GM23338 (cell line): Measurements from ENCODE around the gene NPAS2. TPM values are rescaled to one million over a fixed set of nuclear protein-coding genes. Genes with fewer than 3 reads are reported as not detected.

Experiments used
- ATAC-seq: fragments of 200-7000 bp; cut with Tn5 transposase; 3 replicates; pipeline ENCODE4 v1.9.1; 2020
- DNase-seq: peaks from one replicate; pipeline ENCODE4 v3.0.0-alpha.2; 2015; ENCODE audit warnings: low spot score
- H2AFZ ChIP-seq: fragments of 200-600 bp; sonication (generic); 2 replicates; pipeline ENCODE4 v1.8.0; 2016; ENCODE audit warnings: antibody characterized with exemption, mild to moderate bottlenecking, moderate library complexity
- H3F3A ChIP-seq: fragments of 200-600 bp; sonication (generic); replicated peaks from 2 replicates; pipeline ENCODE4 v1.8.0; 2017; ENCODE audit warnings: antibody characterized with exemption, mixed run types, low read depth
- H3K27ac ChIP-seq: fragments of 200-600 bp; sonication (generic); 2 replicates; pipeline ENCODE4 v1.6.1; 2016; ENCODE audit warnings: low read depth
- H3K27me3 ChIP-seq: fragments of 200-600 bp; sonication (generic); 2 replicates; pipeline ENCODE4 v1.8.0; 2016; ENCODE audit warnings: mild to moderate bottlenecking, mixed run types, moderate library complexity; ENCODE audit not compliant: insufficient read depth
- H3K36me3 ChIP-seq: fragments of 200-600 bp; sonication (generic); 2 replicates; pipeline ENCODE4 v1.8.0; 2016; ENCODE audit warnings: mild to moderate bottlenecking; ENCODE audit not compliant: insufficient read depth
- H3K4me1 ChIP-seq: fragments of 200-600 bp; sonication (generic); 2 replicates; pipeline ENCODE4 v1.8.0; 2016; ENCODE audit warnings: mild to moderate bottlenecking, moderate library complexity; ENCODE audit not compliant: insufficient read depth
- H3K4me2 ChIP-seq: fragments of 200-600 bp; sonication (generic); 2 replicates; pipeline ENCODE4 v1.7.1; 2017; ENCODE audit warnings: mixed run types
- H3K4me3 ChIP-seq: fragments of 200-600 bp; sonication (generic); 2 replicates; pipeline ENCODE4 v1.6.1; 2016; ENCODE audit warnings: mixed run types
- H3K79me2 ChIP-seq: fragments of 200-600 bp; sonication (generic); replicated peaks from 2 replicates; pipeline ENCODE4 v1.8.0; 2017; ENCODE audit warnings: mild to moderate bottlenecking; ENCODE audit not compliant: insufficient read depth
- H3K9me2 ChIP-seq: fragments of 200-600 bp; sonication (generic); 2 replicates; pipeline ENCODE4 v1.8.0; 2017; ENCODE audit not compliant: insufficient read depth
- H4K20me1 ChIP-seq: fragments of 200-600 bp; sonication (generic); replicated peaks from 2 replicates; pipeline ENCODE4 v1.8.0; 2017; ENCODE audit warnings: mild to moderate bottlenecking; ENCODE audit not compliant: insufficient read depth
- H3K27ac Mint-ChIP-seq: 2 replicates; pipeline ENCODE4 v1.8.0; 2020; ENCODE audit warnings: inconsistent platforms, mild to moderate bottlenecking, moderate library complexity, mixed read lengths
- H3K27me3 Mint-ChIP-seq: 3 replicates; pipeline ENCODE4 v1.8.0; 2022; ENCODE audit warnings: low read depth, mild to moderate bottlenecking, moderate library complexity, mixed read lengths, inconsistent platforms; ENCODE audit not compliant: insufficient read depth, poor library complexity
- H3K36me3 Mint-ChIP-seq: 3 replicates; pipeline ENCODE4 v1.8.0; 2021; ENCODE audit warnings: low read depth, mild to moderate bottlenecking, inconsistent platforms, moderate library complexity, mixed read lengths
- H3K4me1 Mint-ChIP-seq: 3 replicates; pipeline ENCODE4 v1.8.0; 2020; ENCODE audit warnings: mild to moderate bottlenecking, inconsistent platforms, mixed read lengths
- H3K4me3 Mint-ChIP-seq: 3 replicates; pipeline ENCODE4 v1.8.0; 2021; ENCODE audit warnings: moderate library complexity, mild to moderate bottlenecking, inconsistent platforms, mixed read lengths
- H3K9me3 Mint-ChIP-seq: 3 replicates; pipeline ENCODE4 v1.8.0; 2020; ENCODE audit warnings: moderate library complexity, mild to moderate bottlenecking, inconsistent platforms, mixed read lengths
- CREB1 ChIP-seq: fragments of 250-450 bp; sonication (Bioruptor Pico); IDR thresholded peaks from 2 replicates; pipeline ENCODE4 v1.5.0; 2020; ENCODE audit warnings: low read depth, mild to moderate bottlenecking, moderate library complexity
- CTCF ChIP-seq, 2 experiments: fragments of 200-600 bp in 1 of 2; sonication (generic) in 1 of 2; conservative IDR thresholded peaks; 2 replicates each; pipeline versions ENCODE4 v1.5.1 to v1.6.1; 2016 to 2017; ENCODE audit warnings: antibody characterized with exemption in 2 of 2, low read depth in 2 of 2, mild to moderate bottlenecking in 2 of 2, moderate library complexity in 1 of 2
- ETS1 ChIP-seq: IDR thresholded peaks from 2 replicates; pipeline ENCODE4 v1.6.1; 2016; ENCODE audit warnings: antibody characterized with exemption
- EZH2phosphoT487 ChIP-seq: fragments of 200-600 bp; sonication (generic); IDR thresholded peaks from one replicate; pipeline ENCODE4 v1.8.1; 2018; ENCODE audit warnings: antibody characterized with exemption; ENCODE audit not compliant: unreplicated experiment
- JUNB ChIP-seq: IDR thresholded peaks from one replicate; pipeline ENCODE4 v1.6.1; 2016; ENCODE audit warnings: antibody characterized with exemption; ENCODE audit not compliant: unreplicated experiment
- NANOG ChIP-seq: IDR thresholded peaks from 2 replicates; pipeline ENCODE4 v1.6.1; 2016; ENCODE audit warnings: antibody characterized with exemption, borderline replicate concordance
- STAT1 ChIP-seq: IDR thresholded peaks from one replicate; pipeline ENCODE4 v1.6.1; 2016; ENCODE audit warnings: antibody characterized with exemption; ENCODE audit not compliant: unreplicated experiment
- ZNF331 ChIP-seq: fragments of 250-450 bp; sonication (Bioruptor Pico); IDR thresholded peaks from 2 replicates; pipeline ENCODE4 v1.5.0; 2020; ENCODE audit warnings: low read depth, mild to moderate bottlenecking, moderate library complexity
- polyA plus RNA-seq: library from polyadenylated mRNA; unstranded; fragments of >200 nt; fragmentation: Nextera tagmentation; extraction: Ambion mirVana; gene quantifications from 2 replicates; pipeline ENCODE4 v1.2.1, GENCODE V29; 2016
- total RNA-seq: library from RNA; depleted of rRNA; stranded (reverse); fragments of >200 nt; shearing (Covaris generic); gene quantifications from 2 replicates; pipeline ENCODE4 v1.2.3, GENCODE V29; 2014

Gene NPAS2
- total and polyA plus RNA-seq, 2 experiments from 2014 or later = 0.56 to 1.1 TPM

GRCh38 chr2:100940766-100941645 is 121.1 kb downstream of the NPAS2 start (continued):
- TF ChIP-seq ETS1 (no peak), ZNF331 (no peak), NANOG (no peak)

- DNase-seq (no peak), ATAC-seq (no peak)
- H3K4me3 Mint-ChIP-seq = no peak overlapping the region
Observed at GRCh38 chr2:100941646-100942240, 121.8 kb downstream of the NPAS2 start.

More at GRCh38 chr2:100941646-100942240, 121.8 kb downstream of the NPAS2 start:
- no peak overlapping the region for H3K4me3 ChIP-seq
- H3F3A ChIP-seq = no peaks in the 10 kb centered on the region
- H3K36me3 Mint-ChIP-seq = no peaks in the 10 kb centered on the region; the same call in 2 of the 3 replicates
- H3K4me1 ChIP-seq = no peaks in the 10 kb centered on the region
- no peaks in the 10 kb centered on the region; the same call in 2 of the 3 replicates for H3K4me1 Mint-ChIP-seq
- H3K4me2 ChIP-seq = no peak overlapping the region
- H3K9me3 Mint-ChIP-seq = no peaks in the 10 kb centered on the region; the same call in 2 of the 3 replicates
- H3K9me2 ChIP-seq = 0 out of 2 replicates have a peak, but pooled peaks cover 3% of the 10 kb centered on the region
- H2AFZ ChIP-seq = no peak overlapping the region
- H3K27ac ChIP-seq = no peak overlapping the region
- H3K36me3 ChIP-seq = no peaks in the 10 kb centered on the region
- no peaks in the 10 kb centered on the region for H4K20me1 ChIP-seq
- no peak overlapping the region for H3K27ac Mint-ChIP-seq
- peaks cover 4% of the 10 kb centered on the region for H3K27me3 Mint-ChIP-seq
- TF ChIP-seq JUNB (no peak), ETS1 (no peak), STAT1 (no peak), EZH2phosphoT487 (no peak), CREB1 (CRISPR knock-in tag) (no peak), CTCF (conservative IDR thresholded peaks at IDR 0.05; ENCODE audit: low read depth in 2 of 2) (no peak)
- no peaks in the 10 kb centered on the region for H3K27me3 ChIP-seq
- H3K79me2 ChIP-seq = no peaks in the 10 kb centered on the region
